Breast epithelium (tissue), 3 donors: ENCODE measurements around the gene SHROOM3.

Experiments used
- CTCF ChIP-seq, 3 donors: fragments of 450-650 bp; IDR thresholded peaks; one replicate each; pipeline ENCODE4 v1.5.1; 2016 to 2017; ENCODE audit warnings: antibody characterized with exemption in 3 of 3, mild to moderate bottlenecking in 3 of 3, moderate library complexity in 3 of 3
- POLR2AphosphoS5 ChIP-seq, 3 donors: sonication (generic); formaldehyde crosslinking; IDR thresholded peaks; one replicate each; pipeline ENCODE4 v1.6.1; 2017; ENCODE audit warnings: antibody characterized with exemption in 3 of 3

- TF ChIP-seq CTCF (IDR thresholded peaks at IDR 0.05) = no peak
- no peak for TF ChIP-seq POLR2AphosphoS5 (IDR thresholded peaks at IDR 0.05)
These were observed 320.7 kb downstream of the SHROOM3 start for GRCh38 chr4:76755756-76756155.
